ES-I3 (cell line): ENCODE data around the gene DYDC1.
A peak's percentile ranks its signal among the peaks of the same experiment; 100 is the strongest.
"Not testable (repeated sequence)": the region's sequence is repeated elsewhere in the genome, so short reads cannot be mapped to it uniquely, and the experiment has no call there.

Source experiments
- H3K36me3 ChIP-seq: 2 replicates; pipeline ENCODE4 v1.6.1; 2013; ENCODE audit warnings: mild to moderate bottlenecking, low read length, control low read depth, moderate library complexity; ENCODE audit not compliant: insufficient read depth
- H3K4me1 ChIP-seq: 2 replicates; pipeline ENCODE4 v1.6.1; 2013; ENCODE audit warnings: mild to moderate bottlenecking, control low read depth, low read length; ENCODE audit not compliant: insufficient read depth
- H3K9ac ChIP-seq: 2 replicates; pipeline ENCODE4 v1.6.1; 2013; ENCODE audit warnings: low read depth, mild to moderate bottlenecking, low read length, moderate library complexity
- H3K9me3 ChIP-seq: 2 replicates; pipeline ENCODE4 v1.6.1; 2013; ENCODE audit warnings: mild to moderate bottlenecking, low read length, moderate library complexity; ENCODE audit not compliant: control insufficient read depth, insufficient read depth

DYDC1 gene

GRCh38 chr10:80365510-80365909, 9.0 kb upstream of the DYDC1 start:
- Histone ChIP-seq H3K9me3 (peaks cover 12% of the 10 kb centered on the region; the same call in 1 of the 2 replicates), H3K9ac (no peak overlapping the region), H3K4me1 (no peaks in the 10 kb centered on the region), H3K36me3 (no peaks in the 10 kb centered on the region)

GRCh38 chr10:80359644-80360043, 3.1 kb upstream of the DYDC1 start:
- H3K36me3 ChIP-seq, result no peaks in the 10 kb centered on the region
- no peak overlapping the region for H3K9ac ChIP-seq
- H3K9me3 ChIP-seq, result no peaks in the 10 kb centered on the region
- no peaks in the 10 kb centered on the region for H3K4me1 ChIP-seq

- not testable (repeated sequence) for H3K4me1 ChIP-seq, H3K36me3 ChIP-seq, H3K9me3 ChIP-seq
Observed at GRCh38 chr10:80358925-80359324, 2.4 kb upstream of the DYDC1 start.

GRCh38 chr10:80357851-80358125, 1.2 kb upstream of the DYDC1 start:
- no peaks in the 10 kb centered on the region for H3K9me3 ChIP-seq
- H3K9ac ChIP-seq, result no peak overlapping the region; the same call in 1 of the 2 replicates
- no peaks in the 10 kb centered on the region for H3K36me3 ChIP-seq
- H3K4me1 ChIP-seq, result no peaks in the 10 kb centered on the region

More at GRCh38 chr10:80358925-80359324, 2.4 kb upstream of the DYDC1 start:
- not testable (repeated sequence) for H3K9ac ChIP-seq

- Histone ChIP-seq H3K9ac (peak overlapping the region; percentile 55), H3K4me1 (no peaks in the 10 kb centered on the region), H3K36me3 (no peaks in the 10 kb centered on the region), H3K9me3 (no peaks in the 10 kb centered on the region)
Observed at GRCh38 chr10:80356989-80357850, 665 bp upstream of the DYDC1 start.

GRCh38 chr10:80351220-80351619, 5.3 kb downstream of the DYDC1 start:
- H3K36me3 ChIP-seq, result no peaks in the 10 kb centered on the region
- no peaks in the 10 kb centered on the region for H3K9me3 ChIP-seq

GRCh38 chr10:80350251-80350650, 6.3 kb downstream of the DYDC1 start:
- Histone ChIP-seq H3K9me3 (no peaks in the 10 kb centered on the region), H3K9ac (no peak overlapping the region)

More at GRCh38 chr10:80351220-80351619, 5.3 kb downstream of the DYDC1 start:
- no peak overlapping the region for H3K9ac ChIP-seq
- H3K4me1 ChIP-seq, result no peaks in the 10 kb centered on the region; the same call in 1 of the 2 replicates

GRCh38 chr10:80344912-80345311, 11.6 kb downstream of the DYDC1 start:
- Histone ChIP-seq H3K9ac (no peak overlapping the region), H3K36me3 (no peaks in the 10 kb centered on the region), H3K4me1 (no peaks in the 10 kb centered on the region), H3K9me3 (no peaks in the 10 kb centered on the region)

More at GRCh38 chr10:80350251-80350650, 6.3 kb downstream of the DYDC1 start:
- H3K36me3 ChIP-seq, result no peaks in the 10 kb centered on the region
- no peaks in the 10 kb centered on the region; the same call in 1 of the 2 replicates for H3K4me1 ChIP-seq

- H3K9me3 ChIP-seq, result no peaks in the 10 kb centered on the region
Observed at GRCh38 chr10:80344276-80344675, 12.3 kb downstream of the DYDC1 start.

GRCh38 chr10:80333983-80334382, 22.6 kb downstream of the DYDC1 start:
- H3K9me3 ChIP-seq, result no peaks in the 10 kb centered on the region
- no peaks in the 10 kb centered on the region for H3K36me3 ChIP-seq
- no peak overlapping the region for H3K9ac ChIP-seq
- H3K4me1 ChIP-seq, result no peaks in the 10 kb centered on the region

More at GRCh38 chr10:80344276-80344675, 12.3 kb downstream of the DYDC1 start:
- H3K36me3 ChIP-seq, result no peaks in the 10 kb centered on the region
- no peak overlapping the region for H3K9ac ChIP-seq
- no peaks in the 10 kb centered on the region for H3K4me1 ChIP-seq

- Histone ChIP-seq H3K9ac (no peak overlapping the region), H3K4me1 (0 out of 2 replicates have a peak, but pooled peaks cover 10% of the 10 kb centered on the region), H3K9me3 (no peaks in the 10 kb centered on the region), H3K36me3 (no peaks in the 10 kb centered on the region)
Observed at GRCh38 chr10:80324891-80325364, 31.6 kb downstream of the DYDC1 start.

GRCh38 chr10:80324086-80324485, 32.5 kb downstream of the DYDC1 start:
- 0 out of 2 replicates have a peak, but pooled peaks cover 10% of the 10 kb centered on the region for H3K4me1 ChIP-seq
- H3K9ac ChIP-seq, result no peak overlapping the region
- no peaks in the 10 kb centered on the region for H3K9me3 ChIP-seq
- no peaks in the 10 kb centered on the region for H3K36me3 ChIP-seq

- H3K4me1 ChIP-seq, result 0 out of 2 replicates have a peak, but pooled peaks cover 10% of the 10 kb centered on the region
- H3K9me3 ChIP-seq, result no peaks in the 10 kb centered on the region
- no peak overlapping the region for H3K9ac ChIP-seq
- no peaks in the 10 kb centered on the region for H3K36me3 ChIP-seq
Observed at GRCh38 chr10:80323311-80323710, 33.2 kb downstream of the DYDC1 start.

- no peaks in the 10 kb centered on the region for H3K36me3 ChIP-seq
- H3K9me3 ChIP-seq, result no peaks in the 10 kb centered on the region
- H3K9ac ChIP-seq, result no peak overlapping the region
- 0 out of 2 replicates have a peak, but pooled peaks cover 10% of the 10 kb centered on the region for H3K4me1 ChIP-seq
Observed at GRCh38 chr10:80322711-80323110, 33.8 kb downstream of the DYDC1 start.

- 0 out of 2 replicates have a peak, but pooled peaks cover 10% of the 10 kb centered on the region for H3K4me1 ChIP-seq
- H3K9ac ChIP-seq, result no peak overlapping the region
- H3K9me3 ChIP-seq, result no peaks in the 10 kb centered on the region
- no peaks in the 10 kb centered on the region for H3K36me3 ChIP-seq
Observed at GRCh38 chr10:80322158-80322557, 34.4 kb downstream of the DYDC1 start.
